HepG2 (cell line): Measurements from ENCODE around the gene HOXB5. TPM values are rescaled to one million over a fixed set of nuclear protein-coding genes. Genes with fewer than 3 reads are reported as not detected.

Experiments
- AGO2 ChIP-seq: fragments of 200-400 bp; formaldehyde crosslinking; optimal IDR thresholded peaks from 2 replicates; pipeline ENCODE3; 2017; ENCODE audit warnings: mild to moderate bottlenecking, low read depth, low read length, moderate library complexity
- BCL3 ChIP-seq: sonication (generic); formaldehyde crosslinking; IDR thresholded peaks from 2 replicates; pipeline ENCODE4 v1.5.1; 2020; ENCODE audit warnings: mild to moderate bottlenecking, missing genetic modification reagents, moderate library complexity
- BHLHE40 ChIP-seq: IDR thresholded peaks from 2 replicates; pipeline ENCODE4 v1.6.1; 2011; ENCODE audit warnings: low read length, improper control_type of control experiment
- CHD4 ChIP-seq: fragments of 200-600 bp; sonication (generic); IDR thresholded peaks from 2 replicates; pipeline ENCODE4 v1.7.0; 2017; ENCODE audit warnings: mild to moderate bottlenecking, low read length, borderline replicate concordance
- E2F5 ChIP-seq: sonication (generic); formaldehyde crosslinking; conservative IDR thresholded peaks from 2 replicates; pipeline ENCODE4 v1.4.0; 2020; ENCODE audit warnings: missing genetic modification reagents
- HDAC2 ChIP-seq: sonication (generic); formaldehyde crosslinking; IDR thresholded peaks from 2 replicates; pipeline ENCODE4 v1.4.0; 2020; ENCODE audit warnings: missing genetic modification reagents
- MTA1 ChIP-seq: sonication (generic); formaldehyde crosslinking; IDR thresholded peaks from 2 replicates; pipeline ENCODE4 v1.4.0; 2020; ENCODE audit warnings: missing genetic modification reagents, mild to moderate bottlenecking, borderline replicate concordance
- NFYB ChIP-seq: sonication (generic); formaldehyde crosslinking; IDR thresholded peaks from 2 replicates; pipeline ENCODE4 v1.4.0; 2020; ENCODE audit warnings: missing genetic modification reagents
- NR2F1 ChIP-seq, 2 experiments: fragments of 450-650 bp in 1 of 2; formaldehyde crosslinking in 1 of 2; IDR thresholded peaks; 2 replicates each; pipeline versions ENCODE4 v1.5.0 to v1.6.1; 2016 to 2020; ENCODE audit warnings: mild to moderate bottlenecking in 1 of 2, missing compliant biosample characterization in 1 of 2, missing genetic modification reagents in 1 of 2, moderate library complexity in 1 of 2
- PHB2 ChIP-seq: fragments of 450-650 bp; IDR thresholded peaks from 2 replicates; pipeline ENCODE4 v1.6.1; 2018; ENCODE audit not compliant: partially characterized antibody
- SP140L ChIP-seq: sonication (generic); formaldehyde crosslinking; IDR thresholded peaks from 2 replicates; pipeline ENCODE4 v1.4.0; 2020; ENCODE audit warnings: missing genetic modification reagents, borderline replicate concordance
- TSC22D2 ChIP-seq: sonication (generic); formaldehyde crosslinking; IDR thresholded peaks from 2 replicates; pipeline ENCODE4 v1.5.1; 2020; ENCODE audit warnings: missing genetic modification reagents, mild to moderate bottlenecking, borderline replicate concordance
- ZBTB46 ChIP-seq: sonication (generic); formaldehyde crosslinking; IDR thresholded peaks from 2 replicates; pipeline ENCODE4 v1.4.0; 2020; ENCODE audit warnings: mild to moderate bottlenecking, missing genetic modification reagents, borderline replicate concordance
- ZBTB7A ChIP-seq: sonication (generic); formaldehyde crosslinking; IDR thresholded peaks from 2 replicates; pipeline ENCODE4 v1.8.0; 2022; ENCODE audit warnings: mild to moderate bottlenecking, missing genetic modification reagents
- ZNF230 ChIP-seq: sonication (generic); formaldehyde crosslinking; IDR thresholded peaks from 2 replicates; pipeline ENCODE4 v1.4.0; 2020; ENCODE audit warnings: mild to moderate bottlenecking, missing genetic modification reagents
- ZNF235 ChIP-seq: sonication (generic); formaldehyde crosslinking; IDR thresholded peaks from 2 replicates; pipeline ENCODE4 v1.8.1; 2023; ENCODE audit warnings: mild to moderate bottlenecking, missing genetic modification reagents, borderline replicate concordance
- ZNF256 ChIP-seq: sonication (generic); formaldehyde crosslinking; conservative IDR thresholded peaks from 2 replicates; pipeline ENCODE4 v1.4.0; 2020; ENCODE audit warnings: missing genetic modification reagents
- ZNF451 ChIP-seq: sonication (generic); formaldehyde crosslinking; IDR thresholded peaks from 2 replicates; pipeline ENCODE4 v1.5.0; 2020; ENCODE audit warnings: mild to moderate bottlenecking, missing genetic modification reagents
- ZNF567 ChIP-seq: sonication (generic); formaldehyde crosslinking; IDR thresholded peaks from 2 replicates; pipeline ENCODE4 v1.8.1; 2023; ENCODE audit warnings: mild to moderate bottlenecking, missing genetic modification reagents, borderline replicate concordance
- ZNF607 ChIP-seq: sonication (generic); formaldehyde crosslinking; IDR thresholded peaks from 2 replicates; pipeline ENCODE4 v1.5.1; 2020; ENCODE audit warnings: missing genetic modification reagents, mild to moderate bottlenecking, borderline replicate concordance
- ZNF660 ChIP-seq: sonication (generic); formaldehyde crosslinking; IDR thresholded peaks from 2 replicates; pipeline ENCODE4 v1.5.1; 2020; ENCODE audit warnings: mild to moderate bottlenecking, low read depth, missing genetic modification reagents, borderline replicate concordance
- ZNF790 ChIP-seq: sonication (generic); formaldehyde crosslinking; IDR thresholded peaks from 2 replicates; pipeline ENCODE4 v1.8.0; 2022; ENCODE audit warnings: missing genetic modification reagents, mild to moderate bottlenecking, borderline replicate concordance
- ZNF800 ChIP-seq: sonication (generic); formaldehyde crosslinking; IDR thresholded peaks from 2 replicates; pipeline ENCODE4 v1.4.0; 2020; ENCODE audit warnings: missing genetic modification reagents
- ZNF878 ChIP-seq: sonication (generic); formaldehyde crosslinking; IDR thresholded peaks from 2 replicates; pipeline ENCODE4 v1.8.1; 2023; ENCODE audit warnings: mild to moderate bottlenecking, missing genetic modification reagents, moderate library complexity
- polyA plus RNA-seq, 8 experiments: library from polyadenylated mRNA; depleted of rRNA in 3 of 8; stranded (reverse) in 7 of 8; unstranded in 1 of 8; fragments of >200 nt; fragmentation: Illumina TruSeq in 4 of 8; extraction: Trizol in 4 of 8; gene quantifications; 2 replicates each; pipeline versions ENCODE4 v1.2.1 to v1.2.3, GENCODE V29; 2011 to 2016; ENCODE audit warnings: low read depth in 4 of 8, missing spikeins in 1 of 8, mixed read lengths in 1 of 8; ENCODE audit not compliant: insufficient read depth in 1 of 8
- total RNA-seq, 5 experiments: library from RNA; depleted of rRNA; stranded (reverse); fragments of >200 nt; fragmentation: Illumina TruSeq; extraction: Trizol; gene quantifications; 2 replicates each; pipeline ENCODE4 v1.2.3, GENCODE V29; 2016; ENCODE audit warnings: low read depth in 1 of 5

The HOXB5 gene
- total and polyA plus RNA-seq, 2 of the 13 experiments (the other 11 are each of a cell fraction or from before 2014, with no cell fraction given) = not detected

GRCh38 chr17:48636177-48637018 lies 42.8 kb upstream of the HOXB5 start (continued):
- TF ChIP-seq ZBTB46 (CRISPR knock-in tag) (no peak), NFYB (CRISPR knock-in tag) (peak; percentile 11; the same call in 1 of the 2 replicates), ZNF235 (CRISPR knock-in tag) (no peak), BHLHE40 (no peak), ZNF790 (CRISPR knock-in tag) (no peak), ZNF256 (CRISPR knock-in tag) (0 out of 2 replicates have a peak, but pooled peaks have one; percentile 24), NR2F1 (CRISPR knock-in tag; IDR thresholded peaks at IDR 0.05) (no peak), ZNF660 (CRISPR knock-in tag) (no peak), ZNF567 (CRISPR knock-in tag) (no peak), ZNF230 (CRISPR knock-in tag) (no peak), ZNF800 (CRISPR knock-in tag) (peak; percentile 92), TSC22D2 (peak; percentile 71; the same call in 1 of the 2 replicates), MTA1 (peak; percentile 76; the same call in 1 of the 2 replicates), SP140L (CRISPR knock-in tag) (no peak), AGO2 (no peak), PHB2 (no peak), BCL3 (CRISPR knock-in tag) (no peak), ZNF878 (CRISPR knock-in tag) (no peak), ZNF451 (no peak), ZBTB7A (CRISPR knock-in tag) (no peak), HDAC2 (CRISPR knock-in tag) (peak; percentile 59), ZNF607 (CRISPR knock-in tag) (0 out of 2 replicates have a peak, but pooled peaks have one; percentile 22), E2F5 (0 out of 2 replicates have a peak, but pooled peaks have one; percentile 41), CHD4 (no peak)
